ENCODE measurements around the gene HHIPL1.

The HHIPL1 gene

DNA sequence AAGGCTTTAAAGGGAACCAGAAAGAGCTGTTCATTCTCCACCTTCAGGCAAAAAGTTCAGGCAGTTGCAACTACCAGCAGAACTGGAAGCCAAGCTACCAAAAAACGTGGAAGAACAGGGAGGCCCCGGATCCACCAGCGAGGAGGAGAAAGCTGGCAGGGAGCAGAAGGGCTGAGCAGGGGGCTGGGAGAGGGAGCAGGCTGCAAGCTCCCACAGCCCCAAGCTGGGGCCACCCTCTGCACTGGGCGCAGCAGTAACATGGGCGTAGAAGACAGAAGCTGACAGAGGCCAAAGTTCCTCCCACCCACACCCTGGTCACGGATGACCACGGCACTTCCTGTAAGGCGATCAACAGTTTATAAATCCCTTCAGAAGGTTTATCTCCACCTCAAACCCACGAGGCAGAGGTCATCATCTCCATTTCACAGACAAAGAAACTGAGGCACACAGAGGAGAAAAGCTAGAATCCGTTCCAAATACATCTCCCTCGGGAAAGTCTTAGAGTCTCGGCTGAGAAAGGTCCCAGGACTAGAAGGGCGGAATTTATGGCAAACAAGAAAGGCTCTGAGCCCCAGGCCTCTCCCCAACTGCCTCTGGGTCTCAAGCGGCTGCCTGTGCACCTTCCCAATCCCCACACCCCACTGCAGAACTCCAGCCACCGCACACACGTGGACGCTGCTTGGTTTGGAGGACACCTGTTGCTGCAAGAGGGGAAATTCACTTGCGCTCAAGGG lies 42.7 kb upstream of the HHIPL1 start:
- FAIRE-seq (no peak), DNase-seq (ENCODE audit: insufficient read length, low spot score) (no peak)
- TF ChIP-seq PAX5 (IDR thresholded peaks at IDR 0.05; ENCODE audit: insufficient read depth, low read length, severe bottlenecking) (no peak), POU2F2 (IDR thresholded peaks at IDR 0.05; ENCODE audit: low read depth, low read length) (no peak), POLR2AphosphoS5 (IDR thresholded peaks at IDR 0.05; ENCODE audit: low read depth, low read length) (no peak), SPI1 (IDR thresholded peaks at IDR 0.05; ENCODE audit: low read depth, low read length) (no peak), POLR2A (IDR thresholded peaks at IDR 0.05; ENCODE audit: low read depth, low read length) (no peak), TAF1 (IDR thresholded peaks at IDR 0.05; ENCODE audit: low read depth, low read length) (no peak)

DNA sequence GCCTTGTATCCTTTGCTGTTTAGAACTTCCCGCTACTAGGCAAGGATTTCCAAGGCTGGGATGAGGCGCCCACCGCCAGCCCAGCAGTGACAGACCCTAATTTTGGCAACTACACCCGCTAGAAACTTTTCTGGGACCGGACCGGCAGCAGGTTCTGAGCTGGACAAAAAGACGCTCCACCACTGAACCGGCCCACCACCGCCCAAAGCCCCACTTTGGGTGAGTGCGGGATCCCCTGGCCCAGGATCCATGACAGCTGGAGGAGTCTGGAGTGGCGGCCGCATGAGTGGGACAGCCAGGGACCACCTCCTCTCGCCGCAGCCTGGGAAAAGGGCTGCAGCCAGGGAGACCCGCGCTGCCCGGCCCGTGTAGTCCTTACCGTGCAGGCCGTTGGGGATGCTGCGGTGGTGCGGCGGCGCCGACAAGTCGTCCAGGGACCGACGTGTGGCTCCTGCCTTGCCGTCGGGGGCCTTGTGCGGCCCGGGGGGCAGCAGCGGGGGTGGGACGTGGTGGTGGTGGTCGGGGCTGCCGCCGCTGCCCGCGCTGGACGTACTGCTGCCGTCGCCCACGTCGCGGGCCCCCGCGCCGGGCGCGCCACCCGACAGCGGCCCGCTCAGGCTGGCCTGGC lies 42.0 kb upstream of the HHIPL1 start:
- DNase-seq (ENCODE audit: insufficient read length, low spot score) (no peak), FAIRE-seq (no peak)
- TF ChIP-seq TAF1 (IDR thresholded peaks at IDR 0.05; ENCODE audit: low read depth, low read length) (no peak), SPI1 (IDR thresholded peaks at IDR 0.05; ENCODE audit: low read depth, low read length) (no peak), POLR2A (IDR thresholded peaks at IDR 0.05; ENCODE audit: low read depth, low read length) (no peak), PAX5 (IDR thresholded peaks at IDR 0.05; ENCODE audit: insufficient read depth, low read length, severe bottlenecking) (no peak), POLR2AphosphoS5 (IDR thresholded peaks at IDR 0.05; ENCODE audit: low read depth, low read length) (no peak), POU2F2 (IDR thresholded peaks at IDR 0.05; ENCODE audit: low read depth, low read length) (no peak)

DNA sequence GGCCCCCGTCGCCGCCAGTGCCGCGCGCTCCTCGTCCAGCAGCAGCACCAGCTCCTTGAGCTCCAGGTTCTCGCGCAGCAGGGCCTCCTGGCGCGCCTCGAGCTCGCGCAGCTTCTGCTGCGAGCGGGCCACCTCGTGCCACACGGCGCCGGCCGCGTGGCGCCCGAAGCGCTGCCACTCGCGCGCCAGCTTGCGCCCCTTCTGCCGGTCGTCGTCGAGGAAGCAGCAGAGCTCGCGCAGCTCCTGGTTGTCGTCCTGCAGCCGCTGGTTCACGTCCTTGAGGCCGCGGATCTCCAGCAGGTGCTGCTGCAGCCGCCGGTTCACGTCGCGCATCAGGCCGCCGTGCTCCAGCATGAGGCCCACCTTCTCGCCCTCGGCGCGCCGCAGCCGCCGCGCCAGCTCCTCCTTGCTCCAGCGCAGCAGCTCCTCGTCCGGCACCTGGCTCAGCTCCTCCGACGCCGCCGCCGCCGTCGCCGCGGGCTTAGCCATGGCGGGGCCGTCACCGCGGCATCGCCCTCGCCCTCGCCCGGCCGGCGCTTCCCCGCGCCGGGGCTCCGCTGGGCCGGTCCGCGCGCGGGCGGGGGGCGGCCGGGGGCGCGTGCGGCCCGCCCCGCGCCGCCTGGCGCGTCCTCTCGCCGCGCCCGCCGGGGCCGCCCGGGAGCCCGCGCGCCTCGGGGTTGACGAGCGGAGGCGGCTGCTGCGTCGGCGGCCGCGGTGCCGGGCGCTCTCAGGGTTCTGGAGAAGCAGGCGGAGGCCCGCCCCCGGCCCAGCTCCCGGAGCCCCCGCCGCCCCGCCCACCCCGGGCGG lies 41.3 kb upstream of the HHIPL1 start, which contains the start of gene CCDC85C:
Gene CCDC85C, minus strand, starts transcription at position 737 of the 807 bp plus-strand sequence. Its CDS starts 248 bp downstream, at position 489.
- DNase-seq (ENCODE audit: insufficient read length, low spot score) (no peak), FAIRE-seq (no peak)
- TF ChIP-seq POLR2AphosphoS5 (IDR thresholded peaks at IDR 0.05; ENCODE audit: low read depth, low read length) = no peak
- TF ChIP-seq POLR2A (IDR thresholded peaks at IDR 0.05; ENCODE audit: low read depth, low read length) = no peak
- no peak for TF ChIP-seq PAX5 (IDR thresholded peaks at IDR 0.05; ENCODE audit: insufficient read depth, low read length, severe bottlenecking)
- no peak for TF ChIP-seq SPI1 (IDR thresholded peaks at IDR 0.05; ENCODE audit: low read depth, low read length)
- TF ChIP-seq POU2F2 (IDR thresholded peaks at IDR 0.05; ENCODE audit: low read depth, low read length) = no peak
- TF ChIP-seq TAF1 (IDR thresholded peaks at IDR 0.05; ENCODE audit: low read depth, low read length) = no peak

DNA sequence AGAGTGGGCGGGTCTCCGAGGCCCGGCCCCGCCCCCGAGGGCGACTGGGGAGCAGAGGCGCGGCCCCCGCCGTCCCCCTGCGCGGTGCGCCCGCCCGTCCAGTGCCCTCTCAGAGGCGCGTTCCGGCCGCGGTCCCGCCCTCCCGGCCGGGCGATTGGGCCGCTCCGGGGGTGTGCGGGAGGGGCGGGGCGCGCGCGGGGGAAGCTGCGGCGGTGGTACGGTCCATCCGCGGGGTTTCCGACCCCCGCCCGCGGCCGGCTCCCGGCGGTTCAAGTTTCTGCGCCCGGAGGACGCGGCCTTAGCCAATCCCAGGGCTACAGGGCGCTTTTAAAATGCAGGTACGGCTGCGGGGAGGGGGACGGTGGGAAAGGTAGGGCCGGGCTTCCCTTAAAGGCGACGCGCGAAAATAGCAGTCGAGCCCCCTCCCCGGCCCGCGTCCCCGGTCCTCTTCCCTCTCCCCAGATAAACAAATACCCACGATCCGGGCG lies 40.6 kb upstream of the HHIPL1 start:
- peak; percentile 95 for DNase-seq (ENCODE audit: insufficient read length, low spot score)
- no peak for TF ChIP-seq POLR2A (IDR thresholded peaks at IDR 0.05; ENCODE audit: low read depth, low read length)
- no peak for TF ChIP-seq SPI1 (IDR thresholded peaks at IDR 0.05; ENCODE audit: low read depth, low read length)
- TF ChIP-seq POU2F2 (IDR thresholded peaks at IDR 0.05; ENCODE audit: low read depth, low read length) = no peak
- no peak for TF ChIP-seq PAX5 (IDR thresholded peaks at IDR 0.05; ENCODE audit: insufficient read depth, low read length, severe bottlenecking)
- no peak for TF ChIP-seq TAF1 (IDR thresholded peaks at IDR 0.05; ENCODE audit: low read depth, low read length)
- TF ChIP-seq POLR2AphosphoS5 (IDR thresholded peaks at IDR 0.05; ENCODE audit: low read depth, low read length) = no peak
- no peak for FAIRE-seq

DNA sequence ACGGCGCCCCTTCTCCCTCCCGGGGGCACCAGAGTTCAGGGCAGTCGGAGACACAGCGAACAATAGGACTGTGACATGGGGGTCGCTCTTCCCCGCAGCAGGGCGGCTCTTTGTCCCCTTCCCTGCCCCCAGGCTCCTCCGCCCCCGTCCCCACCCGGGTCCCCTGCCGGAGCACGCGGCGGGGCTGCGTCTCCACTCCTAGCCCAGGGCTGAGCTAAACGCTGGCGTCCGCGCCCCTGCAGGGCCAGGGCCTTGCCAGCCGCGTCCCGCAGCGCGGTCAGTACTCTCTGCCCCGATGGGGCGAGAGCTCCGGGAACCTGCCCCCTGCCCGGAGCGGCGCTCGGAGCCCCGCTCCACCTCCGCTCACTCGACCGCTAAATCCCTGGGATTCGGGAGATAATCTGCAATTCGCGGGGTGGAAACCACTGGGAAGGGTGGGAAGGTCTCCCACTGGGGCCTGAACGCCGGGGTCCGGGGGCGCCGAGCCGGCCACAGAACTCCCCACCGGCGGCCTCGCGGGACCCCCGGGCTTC lies 40.1 kb upstream of the HHIPL1 start:
- TF ChIP-seq TAF1 (IDR thresholded peaks at IDR 0.05; ENCODE audit: low read depth, low read length) (no peak), POU2F2 (IDR thresholded peaks at IDR 0.05; ENCODE audit: low read depth, low read length) (no peak), POLR2AphosphoS5 (IDR thresholded peaks at IDR 0.05; ENCODE audit: low read depth, low read length) (no peak), POLR2A (IDR thresholded peaks at IDR 0.05; ENCODE audit: low read depth, low read length) (no peak), SPI1 (IDR thresholded peaks at IDR 0.05; ENCODE audit: low read depth, low read length) (no peak), PAX5 (IDR thresholded peaks at IDR 0.05; ENCODE audit: insufficient read depth, low read length, severe bottlenecking) (no peak)
- DNase-seq (ENCODE audit: insufficient read length, low spot score) = no peak
- no peak for FAIRE-seq

DNA sequence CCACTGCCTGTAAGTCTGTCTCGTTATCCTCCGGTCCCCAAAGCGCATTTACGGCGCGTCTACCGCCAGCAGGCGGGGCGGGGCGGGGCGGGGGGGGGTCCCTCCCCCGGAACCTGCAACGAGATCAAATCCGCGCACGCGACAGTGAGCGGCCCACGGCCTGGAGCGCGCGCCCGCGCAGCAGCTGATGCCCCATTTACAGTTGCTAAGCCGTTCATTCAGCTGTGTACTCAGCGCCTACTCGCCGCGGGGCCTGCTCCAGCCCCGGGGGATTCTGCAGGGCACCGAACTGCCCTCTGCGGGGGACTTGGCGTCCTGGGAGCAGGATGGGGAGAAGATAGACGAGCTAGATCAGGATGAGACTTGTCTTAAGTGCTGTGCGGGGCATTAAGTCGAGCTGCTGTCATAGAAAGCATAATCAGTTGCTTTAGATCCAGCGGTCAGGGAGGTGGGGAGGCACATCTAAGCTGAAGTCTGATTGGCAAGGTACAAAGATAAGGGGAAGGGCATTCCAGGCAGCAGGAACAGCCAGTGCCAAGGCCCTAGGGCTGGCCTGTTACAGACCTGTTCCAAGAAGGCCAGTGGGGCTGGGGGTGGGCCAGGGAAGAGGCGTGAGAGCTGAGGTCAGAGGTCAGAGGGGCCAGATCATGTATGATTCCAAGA lies 39.5 kb upstream of the HHIPL1 start:
- DNase-seq (ENCODE audit: insufficient read length, low spot score) (peak; percentile 49), FAIRE-seq (no peak)
- no peak for TF ChIP-seq TAF1 (IDR thresholded peaks at IDR 0.05; ENCODE audit: low read depth, low read length)
- no peak for TF ChIP-seq PAX5 (IDR thresholded peaks at IDR 0.05; ENCODE audit: insufficient read depth, low read length, severe bottlenecking)

DNA sequence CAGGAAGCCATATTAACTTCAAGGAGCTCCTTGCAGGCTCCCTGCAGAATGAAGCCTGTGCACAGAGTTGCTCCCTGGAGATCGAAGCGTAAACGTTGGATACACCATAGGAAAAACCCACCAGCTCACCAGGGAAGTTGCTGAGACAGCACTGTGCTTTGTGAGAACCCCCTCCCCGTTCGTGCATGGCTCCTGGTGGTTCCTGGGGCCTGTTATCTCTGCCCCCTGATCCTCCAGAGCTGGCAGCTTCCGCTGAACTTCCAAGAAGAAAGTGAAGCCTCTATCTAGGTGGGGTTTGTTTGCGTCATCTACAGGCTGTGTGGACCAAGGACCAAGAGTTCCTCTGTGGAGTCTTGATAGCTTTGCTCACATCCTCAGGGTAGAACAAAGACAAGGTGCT lies 38.6 kb upstream of the HHIPL1 start:
- FAIRE-seq = no peak
- no peak for TF ChIP-seq POU2F2 (IDR thresholded peaks at IDR 0.05; ENCODE audit: low read depth, low read length)
- no peak for TF ChIP-seq POLR2AphosphoS5 (IDR thresholded peaks at IDR 0.05; ENCODE audit: low read depth, low read length)
- no peak for TF ChIP-seq PAX5 (IDR thresholded peaks at IDR 0.05; ENCODE audit: insufficient read depth, low read length, severe bottlenecking)
- no peak for TF ChIP-seq SPI1 (IDR thresholded peaks at IDR 0.05; ENCODE audit: low read depth, low read length)
- TF ChIP-seq TAF1 (IDR thresholded peaks at IDR 0.05; ENCODE audit: low read depth, low read length) = no peak
- no peak for TF ChIP-seq POLR2A (IDR thresholded peaks at IDR 0.05; ENCODE audit: low read depth, low read length)
- DNase-seq (ENCODE audit: insufficient read length, low spot score) = no peak

DNA sequence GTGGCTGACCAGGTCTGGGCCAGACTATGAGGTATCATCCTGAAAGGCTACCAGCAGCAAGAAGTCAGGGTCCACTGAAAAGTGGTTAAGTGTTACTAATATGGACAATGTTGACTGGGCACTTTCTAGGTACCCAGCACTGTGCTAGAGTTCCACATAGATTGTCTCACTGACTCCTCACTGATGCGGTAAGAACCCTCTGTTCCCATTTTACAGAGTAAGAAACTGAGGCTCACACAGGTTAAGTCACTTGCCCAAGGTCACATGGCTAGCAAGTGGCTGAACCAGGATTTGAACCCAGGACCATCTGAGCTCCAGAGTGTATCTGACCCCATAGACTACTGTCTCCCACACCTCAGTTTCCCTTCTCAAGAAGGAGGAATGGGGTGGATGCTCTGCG lies 36.3 kb upstream of the HHIPL1 start:
- no peak for FAIRE-seq
- no peak for DNase-seq (ENCODE audit: insufficient read length, low spot score)
- no peak for TF ChIP-seq SPI1 (IDR thresholded peaks at IDR 0.05; ENCODE audit: low read depth, low read length)
- no peak for TF ChIP-seq PAX5 (IDR thresholded peaks at IDR 0.05; ENCODE audit: insufficient read depth, low read length, severe bottlenecking)
- no peak for TF ChIP-seq POLR2AphosphoS5 (IDR thresholded peaks at IDR 0.05; ENCODE audit: low read depth, low read length)
- no peak for TF ChIP-seq POLR2A (IDR thresholded peaks at IDR 0.05; ENCODE audit: low read depth, low read length)
- TF ChIP-seq TAF1 (IDR thresholded peaks at IDR 0.05; ENCODE audit: low read depth, low read length) = no peak
- TF ChIP-seq POU2F2 (IDR thresholded peaks at IDR 0.05; ENCODE audit: low read depth, low read length) = no peak

Measured in GM12891 (cell line).